ELF-1 (cell line): ENCODE data around the gene BCL2L1.

Experiments used
- DNase-seq: peaks from one replicate; pipeline ENCODE4 v3.0.0-alpha.2; 2016; ENCODE audit warnings: low read depth, low spot score

BCL2L1 gene

DNA sequence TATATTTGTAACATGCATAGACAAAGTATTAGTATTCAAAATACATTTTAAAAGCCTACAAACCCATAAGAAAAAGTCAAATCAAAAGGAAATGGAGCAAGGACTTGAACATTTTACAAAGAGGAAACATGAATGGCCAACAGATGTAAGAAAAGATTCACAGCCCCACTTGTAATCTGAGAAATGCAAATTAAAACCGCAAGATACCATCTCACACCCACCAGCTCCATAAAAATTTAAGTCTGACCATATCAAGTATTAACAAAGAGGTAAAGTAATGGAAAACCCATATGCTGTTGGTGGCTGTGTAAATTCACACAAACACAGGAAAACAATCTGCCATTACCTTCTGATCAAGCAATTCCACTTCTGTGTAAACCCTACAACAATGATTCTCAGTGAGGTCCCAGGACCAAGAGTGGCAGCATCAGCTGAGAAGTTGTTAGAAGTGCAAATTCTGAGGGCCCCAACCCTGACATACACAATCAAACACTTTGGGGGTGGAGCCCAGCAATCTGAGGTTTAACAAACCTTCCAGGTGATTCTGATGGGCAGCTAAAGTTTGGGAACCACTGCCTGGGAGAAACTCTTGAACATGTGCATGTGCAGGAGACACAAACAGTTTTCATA lies 30.9 kb downstream of the BCL2L1 start:
- DNase-seq = no peak

DNA sequence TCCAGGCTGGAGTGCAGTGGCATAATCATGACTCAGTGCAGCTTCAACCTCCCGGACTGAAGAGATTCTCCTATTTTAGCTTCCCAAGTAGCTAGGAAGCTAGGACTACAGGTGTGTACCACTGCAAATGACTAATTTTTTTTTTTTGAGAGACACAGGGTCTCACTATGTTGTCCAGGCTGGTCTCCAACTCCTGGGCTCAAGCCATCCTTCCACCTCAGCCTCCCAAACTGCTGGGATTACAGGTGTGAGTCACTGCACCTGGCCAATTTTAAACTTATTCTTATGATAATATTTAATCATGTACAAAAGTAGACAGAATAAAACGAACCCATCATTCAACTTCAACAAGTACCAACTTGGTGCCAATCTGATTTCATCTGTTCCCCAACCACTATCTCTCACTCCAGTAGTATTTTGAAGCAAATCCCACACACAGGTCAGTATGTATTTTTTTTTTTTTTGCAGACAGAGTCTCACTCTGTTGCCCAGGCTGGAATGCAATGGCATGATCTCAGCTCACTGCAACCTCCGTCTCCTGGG lies 32.5 kb downstream of the BCL2L1 start:
- no peak for DNase-seq

DNA sequence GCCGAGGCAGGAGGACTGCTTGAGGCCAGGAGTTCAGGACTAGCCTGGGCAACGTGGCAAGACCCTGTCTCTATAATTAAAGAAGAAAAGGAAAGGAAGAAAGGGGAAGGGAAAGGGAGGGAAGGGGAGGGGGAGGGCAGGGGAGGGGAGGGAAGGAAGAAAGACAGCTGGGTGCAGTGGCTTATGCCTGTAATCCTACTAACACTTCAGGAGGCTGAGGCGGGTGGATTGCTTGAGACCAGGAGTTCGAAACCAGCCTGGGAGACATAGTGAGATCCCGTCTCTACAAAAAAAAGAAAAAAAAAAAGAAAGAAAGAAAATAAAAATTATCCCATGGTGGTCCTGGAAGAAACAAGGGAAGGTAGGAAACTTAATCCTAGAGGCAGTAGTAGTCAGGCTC lies 33.5 kb downstream of the BCL2L1 start:
- no peak for DNase-seq

DNA sequence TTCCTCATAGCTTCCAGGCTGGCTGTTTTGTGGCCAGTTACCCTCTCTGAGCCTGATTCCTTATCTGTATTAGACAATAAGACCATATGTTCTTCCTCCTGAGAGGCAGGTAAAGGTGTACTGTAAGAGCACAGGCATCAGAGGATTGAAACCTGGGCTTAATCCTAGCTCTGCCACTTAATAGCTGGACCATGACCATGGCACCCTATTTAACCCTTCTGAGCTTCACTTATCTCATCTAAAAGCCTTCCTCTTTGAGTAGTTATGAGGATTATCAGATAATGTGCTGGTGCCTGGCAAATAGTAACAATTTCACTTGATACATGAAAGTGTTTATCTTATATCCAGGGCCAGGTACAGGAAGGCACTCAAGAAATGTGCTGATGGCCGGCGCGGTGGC lies 34.9 kb downstream of the BCL2L1 start:
- no peak for DNase-seq

DNA sequence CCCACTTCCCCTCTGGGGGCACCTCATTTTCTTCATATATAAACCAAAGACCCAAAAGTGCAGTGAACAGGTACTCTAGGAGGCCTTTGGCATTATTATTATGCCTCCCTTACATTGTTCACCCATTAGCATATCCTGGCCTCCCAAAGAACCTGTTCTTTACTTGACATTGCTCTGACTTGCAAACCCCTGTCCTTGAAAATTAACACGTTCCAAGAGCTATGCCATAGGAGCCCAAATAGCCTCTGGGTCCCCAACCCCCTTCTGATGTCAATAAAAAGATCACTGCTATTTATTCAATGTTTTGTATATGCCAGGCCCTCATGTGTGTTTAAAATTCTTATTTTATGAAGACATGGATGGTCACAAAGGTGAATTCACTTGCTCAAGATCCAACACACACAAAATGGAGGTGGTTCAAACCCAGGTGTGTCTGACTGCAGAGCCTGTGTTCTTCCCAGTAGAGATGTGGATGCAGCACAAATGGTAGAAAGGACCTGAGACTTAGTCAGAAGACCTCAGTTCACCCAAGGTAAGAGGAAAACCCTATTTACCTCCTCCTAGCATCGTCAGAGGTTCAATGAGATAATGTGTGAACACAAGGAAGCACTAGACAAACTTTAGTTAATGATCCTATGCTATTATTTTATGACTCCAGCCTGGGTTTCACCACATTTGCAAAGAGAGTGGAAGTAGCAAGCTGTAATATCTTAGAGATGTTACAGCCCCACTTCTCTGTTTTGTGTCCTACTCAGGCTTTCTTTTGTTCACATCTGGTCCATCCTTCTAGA lies 36.6 kb downstream of the BCL2L1 start:
- no peak for DNase-seq

DNA sequence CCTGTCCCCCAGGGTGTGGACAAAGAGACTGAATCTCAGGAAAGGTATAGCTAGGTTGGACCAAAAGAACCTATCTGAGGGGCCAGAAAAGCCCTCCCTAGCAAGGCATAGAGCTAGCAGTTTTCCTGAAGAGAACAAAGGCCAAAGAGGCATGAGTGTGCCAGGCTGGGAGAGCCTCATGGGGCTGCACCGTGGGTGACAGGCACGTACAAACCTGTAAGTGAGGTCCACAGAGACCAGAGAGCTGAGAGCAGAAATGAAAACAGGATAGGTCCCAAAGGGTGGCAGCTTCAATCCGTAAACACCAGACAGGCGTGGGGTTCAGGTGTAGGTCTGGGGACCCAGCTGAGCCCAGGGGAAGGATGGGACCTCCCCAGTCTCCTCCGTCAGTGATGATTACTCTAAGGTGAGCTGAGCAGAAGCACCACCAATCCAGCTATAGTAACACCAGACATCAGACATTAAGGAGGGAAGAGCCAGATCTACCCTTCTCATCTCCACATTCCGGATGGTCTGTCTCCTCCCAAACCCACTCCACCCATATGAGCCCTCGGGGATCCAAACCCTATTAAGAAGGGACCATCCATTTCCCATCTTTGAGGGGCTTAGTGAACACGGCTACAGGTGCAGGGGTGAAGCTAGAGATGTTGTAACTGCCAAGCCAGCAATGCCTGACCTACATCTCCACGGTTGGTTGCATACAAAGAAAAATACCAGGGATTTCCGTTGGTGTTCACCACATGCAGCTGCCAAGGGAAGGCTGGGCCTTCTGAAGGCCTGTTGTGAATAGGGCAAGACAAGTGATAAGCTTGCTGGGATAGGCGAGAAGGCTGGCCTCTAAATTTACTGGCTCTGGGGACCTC lies 38.3 kb downstream of the BCL2L1 start:
- DNase-seq = no peak

DNA sequence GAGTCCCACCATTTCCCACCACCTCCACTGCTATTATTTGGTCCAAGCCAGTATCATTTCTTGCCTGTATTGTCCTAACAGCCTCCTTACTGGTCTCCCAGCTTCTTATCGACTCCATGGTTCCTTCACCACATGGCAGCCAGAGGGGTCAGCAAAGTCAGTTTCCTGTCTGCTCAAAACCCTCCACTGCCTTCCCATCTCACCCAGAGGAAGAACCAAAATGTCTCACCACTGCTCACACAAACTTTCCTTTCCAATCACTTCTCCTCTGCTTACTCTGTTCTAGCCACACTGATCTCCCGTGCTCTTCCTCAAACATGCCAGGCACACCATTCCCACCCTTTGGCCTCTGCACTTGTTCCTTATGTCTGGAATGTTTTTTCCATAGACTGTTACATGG lies 39.7 kb downstream of the BCL2L1 start:
- DNase-seq = no peak

DNA sequence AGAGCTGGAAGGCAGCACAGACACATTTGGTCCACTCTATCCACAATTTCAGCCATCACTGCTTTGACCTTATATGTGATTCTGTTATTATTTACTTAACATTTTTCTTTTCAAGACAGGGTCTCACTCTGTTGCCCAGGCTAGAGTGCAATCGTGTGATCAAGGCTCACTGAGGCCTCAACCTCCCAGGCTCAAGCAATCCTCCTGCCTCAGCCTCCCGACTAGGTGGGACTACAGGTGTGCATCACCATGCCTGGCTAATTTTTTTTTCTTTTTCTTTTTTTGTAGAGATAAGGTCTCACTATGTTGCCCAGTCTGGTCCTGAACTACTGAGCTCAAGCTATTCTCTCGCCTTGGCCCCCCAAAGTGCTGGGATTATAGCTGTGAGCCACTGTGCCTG lies 40.3 kb downstream of the BCL2L1 start:
- DNase-seq = no peak

DNA sequence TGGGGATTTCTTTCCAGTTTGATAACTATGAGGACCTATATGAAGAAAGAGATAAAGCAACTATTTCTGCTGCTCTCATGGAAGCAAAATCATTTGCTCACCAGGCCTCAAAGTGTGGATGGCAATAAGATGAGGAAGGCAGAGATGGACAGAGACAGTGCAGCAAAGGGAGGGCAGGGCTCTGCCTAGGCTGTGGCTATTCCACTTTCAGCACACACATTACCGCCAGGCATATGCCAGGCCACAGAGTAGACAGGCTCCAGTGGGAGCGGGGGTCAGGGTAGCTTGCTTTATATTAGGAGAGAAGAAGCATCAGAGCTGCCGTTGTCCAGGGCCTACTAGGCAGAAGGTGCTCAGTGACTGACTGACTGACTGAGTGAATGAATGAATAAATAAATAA lies 40.9 kb downstream of the BCL2L1 start:
- no peak for DNase-seq

DNA sequence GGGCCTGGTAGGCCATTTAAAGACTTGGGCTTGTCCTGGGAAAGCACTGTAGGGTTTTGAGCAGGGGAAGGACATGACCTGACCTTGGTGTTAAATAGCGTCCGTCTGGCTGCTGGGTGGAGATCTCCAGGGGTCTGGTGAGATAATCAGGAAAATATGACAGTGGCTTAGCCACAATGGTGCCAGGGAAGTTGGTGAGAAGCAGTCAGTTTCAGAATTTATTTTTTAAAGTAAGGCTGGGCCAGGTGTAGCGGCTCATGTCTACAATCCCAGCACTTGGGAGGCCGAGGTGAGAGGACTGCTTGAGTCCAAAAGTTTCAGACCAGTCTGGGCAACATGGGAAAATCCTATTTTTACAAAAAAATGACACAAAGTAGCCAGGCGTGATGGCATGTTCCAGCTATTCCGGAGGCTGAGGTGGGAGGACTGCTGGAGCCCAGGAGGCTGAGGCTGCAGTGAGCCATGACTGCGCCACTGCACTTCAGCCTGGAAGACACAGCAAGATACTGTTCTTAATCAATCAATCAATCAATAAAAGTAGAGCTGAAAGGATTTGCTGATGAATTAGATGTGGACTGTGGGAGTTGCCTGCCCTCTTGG lies 41.4 kb downstream of the BCL2L1 start:
- DNase-seq = no peak

DNA sequence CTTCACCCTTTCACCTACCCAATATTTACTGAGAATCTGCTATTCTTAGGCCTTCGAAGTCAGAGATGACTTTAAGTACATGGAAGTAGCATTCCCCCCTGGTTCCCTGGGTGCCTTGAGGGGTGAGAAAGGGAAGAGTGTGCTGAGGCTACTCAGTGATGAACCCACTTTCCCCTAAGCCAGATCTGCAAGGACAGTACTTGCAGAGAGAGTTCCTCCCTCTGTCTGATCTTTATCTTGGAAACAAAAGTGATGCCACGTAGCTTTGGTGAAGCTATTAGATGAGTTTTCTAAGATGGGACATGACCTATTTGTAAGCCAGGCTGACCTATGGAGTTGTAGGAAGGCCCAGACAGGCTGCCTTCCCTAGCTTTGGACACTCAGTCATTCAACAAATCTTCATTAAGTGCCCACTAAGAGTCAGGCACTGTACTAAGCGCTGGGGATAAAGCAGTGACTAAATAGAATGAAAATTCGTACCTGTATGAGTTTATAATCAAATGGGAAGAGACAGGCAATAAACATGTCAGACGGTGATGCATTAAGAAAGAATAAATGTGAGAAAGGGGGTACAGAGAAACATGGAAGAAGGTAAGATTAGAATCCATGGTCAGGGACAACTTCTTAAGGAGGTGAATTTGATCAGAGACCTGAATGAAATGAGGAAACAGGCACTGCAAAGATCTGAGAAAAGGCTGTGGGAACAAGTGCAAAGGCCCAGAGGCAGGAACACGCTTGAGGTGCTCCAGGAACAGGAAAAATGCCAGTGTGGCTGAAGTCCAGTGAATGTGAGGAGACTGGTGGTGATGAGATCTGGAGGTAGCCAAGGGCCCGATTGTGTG lies 42.2 kb downstream of the BCL2L1 start:
- DNase-seq = no peak

DNA sequence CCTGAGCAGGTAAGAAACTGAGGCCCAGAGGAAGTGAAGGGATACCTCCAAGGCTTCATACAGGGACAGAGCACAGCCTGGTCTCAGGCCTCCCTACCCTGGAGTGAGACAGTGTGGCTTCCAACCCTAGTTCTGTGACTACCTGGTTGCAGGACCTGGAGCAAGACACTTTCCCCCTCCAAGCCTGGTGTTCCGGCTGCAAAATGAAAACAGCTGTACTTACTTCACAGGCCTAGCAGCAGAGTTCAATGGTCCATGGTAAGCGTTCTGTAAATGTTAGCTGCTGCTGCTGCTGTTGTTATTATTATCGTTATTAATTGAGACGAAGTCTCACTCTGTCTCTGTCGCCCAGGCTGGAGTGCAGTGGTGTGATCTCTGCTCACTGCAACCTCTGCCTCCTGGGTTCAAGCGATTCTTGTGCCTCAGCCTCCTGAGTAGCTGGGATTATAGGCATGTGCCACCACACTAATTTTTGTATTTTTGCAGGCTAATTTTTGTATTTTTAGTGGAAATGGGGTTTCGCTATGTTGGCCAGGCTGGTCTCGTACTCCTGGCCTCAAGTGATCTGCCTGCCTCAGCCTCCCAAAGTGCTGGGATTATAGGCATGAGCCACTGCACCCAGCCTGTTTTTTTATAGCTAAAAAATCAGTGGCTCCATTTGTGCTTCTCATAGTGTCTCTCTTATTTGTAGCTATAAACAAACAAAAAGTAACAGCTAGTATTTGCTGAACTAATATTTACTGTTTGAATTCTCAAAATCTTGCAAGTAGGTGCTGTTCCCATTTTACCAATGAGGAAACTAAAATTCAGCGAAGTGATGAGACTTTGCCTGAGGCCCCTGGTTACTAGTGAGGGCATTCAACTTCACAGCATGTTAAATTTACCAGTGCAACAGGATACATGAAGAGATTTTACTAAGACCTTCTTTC lies 43.0 kb downstream of the BCL2L1 start:
- no peak for DNase-seq

DNA sequence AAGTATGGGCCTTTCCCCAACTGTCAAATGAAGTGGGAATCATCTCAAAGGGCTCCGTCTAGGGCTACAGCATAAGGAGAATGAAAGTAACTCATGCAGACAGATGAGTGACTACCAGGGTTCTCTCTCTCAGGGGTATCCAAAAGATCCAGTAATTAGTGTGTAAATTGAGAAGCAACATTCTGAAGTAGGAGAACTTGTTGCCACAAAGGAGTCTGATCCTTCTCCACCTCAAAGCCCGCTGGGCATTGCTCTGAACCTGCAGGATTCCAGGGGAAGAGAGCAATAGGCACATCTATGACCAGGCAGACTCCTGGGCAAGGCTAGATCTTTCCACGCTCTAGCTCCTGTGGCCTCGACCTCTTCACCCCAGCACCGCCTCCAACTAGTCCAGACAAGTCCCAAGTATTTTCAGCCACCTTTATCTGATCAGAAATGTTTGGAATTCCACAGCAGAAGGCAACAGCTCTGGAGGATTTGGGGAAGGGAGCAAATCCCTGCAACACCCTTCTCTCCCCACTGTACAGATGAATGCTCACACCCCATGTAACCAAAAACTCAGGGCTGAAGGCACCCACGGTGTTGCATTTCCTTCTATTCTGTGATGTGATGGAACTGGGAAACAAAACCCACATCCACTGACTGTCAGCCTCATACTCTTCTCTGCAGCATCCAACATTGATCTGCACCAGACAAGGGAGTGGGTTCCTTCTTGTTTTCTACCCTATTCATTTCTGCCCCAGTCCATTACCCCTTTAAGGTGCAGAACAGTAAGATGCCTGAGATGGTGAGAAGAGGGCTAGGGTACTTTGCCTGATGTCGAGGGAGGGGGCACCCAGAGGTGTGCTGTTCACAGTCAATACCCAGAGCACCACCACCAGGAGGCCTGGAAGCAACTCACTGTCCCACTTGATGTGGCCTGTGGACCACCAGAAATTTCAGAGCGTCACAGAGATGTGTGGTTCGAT lies 44.0 kb downstream of the BCL2L1 start:
- peak; percentile 82 for DNase-seq

DNA sequence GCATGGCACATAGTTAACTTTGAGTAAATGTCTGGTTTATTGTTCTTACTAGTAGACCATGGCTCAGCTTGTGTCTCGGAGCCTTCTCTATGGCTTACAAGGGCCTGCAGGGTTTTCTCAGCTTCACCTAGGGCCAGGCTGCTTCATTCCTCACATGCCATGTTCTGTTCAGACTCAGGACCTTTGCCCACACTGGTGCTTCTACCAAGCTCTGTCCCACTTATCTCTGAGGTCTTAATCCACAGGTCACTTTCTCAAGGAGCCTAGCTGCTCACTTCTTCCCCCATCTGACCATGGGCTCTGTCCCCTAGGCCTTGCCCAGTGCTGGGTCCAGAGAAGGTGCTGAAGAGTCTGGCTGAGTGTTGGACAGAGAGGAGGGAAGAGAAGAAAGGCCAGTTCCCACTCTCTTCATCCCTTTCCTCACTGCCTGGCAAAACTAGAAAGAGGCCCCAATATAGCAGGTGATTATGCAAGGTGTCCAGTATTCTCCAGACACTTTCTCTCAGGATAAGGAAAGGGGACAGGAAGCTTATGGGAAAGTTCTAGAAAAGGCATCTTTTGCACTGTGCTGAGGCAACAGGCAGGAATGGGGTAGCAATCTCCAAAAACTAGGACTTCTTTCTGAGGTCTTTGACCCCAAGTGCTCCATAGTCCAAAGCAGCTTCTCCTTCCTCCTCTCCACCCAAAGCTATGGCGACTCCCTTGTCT lies 45.0 kb downstream of the BCL2L1 start:
- no peak for DNase-seq

DNA sequence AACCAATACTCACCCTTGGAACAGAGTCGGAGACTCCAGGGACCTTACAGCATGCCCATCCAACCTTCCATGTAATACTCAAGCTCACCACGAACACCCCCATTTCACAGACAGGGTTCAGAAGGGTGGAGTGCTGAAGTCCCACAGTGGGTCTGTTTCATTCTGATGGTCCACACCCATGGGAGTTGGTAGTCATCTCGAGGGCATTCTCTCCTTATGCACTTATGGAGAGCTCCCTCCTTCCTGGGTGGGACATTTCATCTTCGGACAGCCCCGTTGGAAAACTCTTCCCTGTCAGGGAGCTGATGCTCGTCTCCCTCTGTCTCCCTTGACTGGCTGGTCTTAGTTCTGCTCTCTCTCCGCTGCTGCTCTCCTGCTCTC lies 46.1 kb downstream of the BCL2L1 start:
- DNase-seq = no peak

DNA sequence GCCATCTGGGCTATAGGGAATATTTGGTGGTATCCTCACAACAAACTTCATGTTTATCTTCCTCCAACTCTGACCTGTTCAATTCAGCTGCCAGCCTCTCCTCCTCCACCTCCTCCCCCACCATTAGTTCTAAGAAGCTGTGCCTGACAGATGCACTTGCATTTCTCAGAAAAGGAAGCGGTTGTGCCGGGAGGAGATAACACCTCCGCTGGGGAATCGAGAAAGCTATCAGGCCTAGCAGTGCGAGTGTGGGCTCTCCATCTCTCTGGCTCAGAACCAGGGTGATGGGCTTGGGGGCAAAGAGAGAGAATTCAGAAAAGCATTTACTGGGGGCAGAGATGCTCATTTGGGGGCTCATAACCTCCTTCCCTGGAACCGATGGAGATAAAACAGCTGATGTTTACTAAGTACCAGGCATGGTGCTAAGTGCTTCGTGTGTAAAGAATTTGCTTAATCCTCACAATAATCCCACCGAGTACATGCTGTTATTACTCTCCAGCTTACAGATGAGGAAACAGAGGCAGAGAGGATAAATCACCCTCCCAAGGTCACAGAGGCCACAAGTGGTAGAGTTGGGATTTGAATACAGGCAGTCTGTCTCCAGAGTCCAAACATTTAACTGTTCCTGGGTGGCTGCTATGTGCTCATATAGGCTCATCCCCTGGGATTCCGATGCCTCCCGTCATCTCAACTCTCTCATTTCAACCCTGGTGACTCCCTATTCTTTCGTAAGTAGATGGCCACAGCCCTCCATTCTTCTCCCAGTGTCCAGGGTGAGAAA lies 46.6 kb downstream of the BCL2L1 start:
- DNase-seq = no peak
